Fibroblast of skin of left quadriceps (primary cell): ENCODE results near the gene ARMH3.
"Not testable (repeated sequence)": the region's sequence is repeated elsewhere in the genome, so short reads cannot be mapped to it uniquely, and the experiment has no call there.

Source experiments
- DNase-seq, 2 experiments: peaks; one replicate each; pipeline ENCODE4 v3.0.0-alpha.2; 2013; ENCODE audit warnings: low read depth in 2 of 2

Gene ARMH3, protein sequence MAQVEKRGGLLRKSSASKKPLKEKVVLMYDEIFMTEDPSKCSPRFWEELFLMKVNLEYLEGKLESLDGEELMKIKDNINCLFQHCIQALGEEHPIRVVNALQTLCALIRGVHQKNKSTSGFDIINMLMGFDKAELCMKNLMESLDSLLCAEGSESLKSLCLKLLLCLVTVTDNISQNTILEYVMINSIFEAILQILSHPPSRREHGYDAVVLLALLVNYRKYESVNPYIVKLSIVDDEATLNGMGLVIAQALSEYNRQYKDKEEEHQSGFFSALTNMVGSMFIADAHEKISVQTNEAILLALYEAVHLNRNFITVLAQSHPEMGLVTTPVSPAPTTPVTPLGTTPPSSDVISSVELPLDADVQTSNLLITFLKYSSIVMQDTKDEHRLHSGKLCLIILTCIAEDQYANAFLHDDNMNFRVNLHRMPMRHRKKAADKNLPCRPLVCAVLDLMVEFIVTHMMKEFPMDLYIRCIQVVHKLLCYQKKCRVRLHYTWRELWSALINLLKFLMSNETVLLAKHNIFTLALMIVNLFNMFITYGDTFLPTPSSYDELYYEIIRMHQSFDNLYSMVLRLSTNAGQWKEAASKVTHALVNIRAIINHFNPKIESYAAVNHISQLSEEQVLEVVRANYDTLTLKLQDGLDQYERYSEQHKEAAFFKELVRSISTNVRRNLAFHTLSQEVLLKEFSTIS

DNA sequence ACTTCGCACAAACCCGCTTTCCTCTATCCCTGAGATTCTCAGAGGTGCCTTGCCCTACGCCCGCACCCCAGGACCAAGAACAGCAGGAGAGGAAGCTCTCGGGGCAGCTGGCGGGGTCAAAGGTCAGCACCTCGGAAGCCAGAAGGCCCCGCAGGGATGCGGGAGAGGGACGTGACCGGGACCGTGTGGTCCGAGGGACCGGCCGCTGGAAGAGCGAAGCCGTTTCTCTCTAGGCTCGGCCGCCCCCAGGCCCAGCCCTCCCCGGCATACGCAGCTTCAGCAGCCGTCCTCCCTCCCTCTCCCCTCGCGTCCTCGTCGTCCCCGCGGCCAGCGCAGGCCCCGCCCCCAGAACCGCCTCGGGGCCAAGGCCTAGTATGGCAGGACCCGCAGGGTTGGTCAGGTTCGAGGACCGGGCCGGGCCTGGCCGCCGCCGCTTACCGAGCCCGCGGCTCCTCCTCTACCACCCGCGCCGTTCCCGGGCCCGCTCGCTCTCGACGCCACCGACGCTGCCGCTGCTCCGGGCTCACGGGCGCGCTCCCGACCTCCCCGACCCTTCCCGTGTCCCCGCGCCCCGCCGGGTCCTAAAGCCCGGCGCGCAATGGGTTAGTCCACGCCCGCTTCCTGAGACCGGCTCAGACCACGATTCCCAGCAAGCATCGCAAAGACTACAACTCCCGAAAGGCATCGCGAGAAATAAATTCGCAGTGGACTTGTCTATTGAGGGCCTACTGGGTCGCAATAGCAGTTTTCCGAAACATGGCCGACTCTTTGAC, at the start of gene ARMH3:
ARMH3 (minus strand) TSS at position 527 of the 773 bp plus-strand sequence. CDS start 16,059 bp downstream, outside the sequence.
- peak; percentile 96 for DNase-seq

GRCh38 chr10:102102421-102102820, 46.4 kb upstream of the ARMH3 start:
- DNase-seq = no peak

- DNase-seq = no peak
Observed at GRCh38 chr10:102101152-102101551, 45.2 kb upstream of the ARMH3 start.

- no peak for DNase-seq
Observed at GRCh38 chr10:102096449-102096848, 40.5 kb upstream of the ARMH3 start.

DNA sequence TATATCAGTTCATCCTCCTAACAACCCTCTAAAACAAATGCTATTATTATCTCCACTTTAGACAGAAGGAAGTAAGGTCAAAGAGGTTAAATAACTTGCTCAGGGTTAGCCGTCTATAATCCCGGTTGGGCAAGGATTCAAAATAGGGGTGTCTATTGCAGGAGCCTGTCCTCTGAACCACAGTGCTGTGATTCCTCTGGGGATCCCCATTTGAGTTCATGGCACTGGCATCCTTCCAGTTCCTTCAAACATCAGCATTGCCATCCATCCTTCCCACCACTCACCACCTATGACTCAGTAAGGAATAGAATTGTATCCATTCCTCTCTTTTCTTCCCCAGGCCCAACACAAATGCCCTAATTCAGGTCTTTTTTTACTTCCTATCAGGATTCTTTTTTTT, 34.8 kb upstream of the ARMH3 start:
- no peak for DNase-seq

DNA sequence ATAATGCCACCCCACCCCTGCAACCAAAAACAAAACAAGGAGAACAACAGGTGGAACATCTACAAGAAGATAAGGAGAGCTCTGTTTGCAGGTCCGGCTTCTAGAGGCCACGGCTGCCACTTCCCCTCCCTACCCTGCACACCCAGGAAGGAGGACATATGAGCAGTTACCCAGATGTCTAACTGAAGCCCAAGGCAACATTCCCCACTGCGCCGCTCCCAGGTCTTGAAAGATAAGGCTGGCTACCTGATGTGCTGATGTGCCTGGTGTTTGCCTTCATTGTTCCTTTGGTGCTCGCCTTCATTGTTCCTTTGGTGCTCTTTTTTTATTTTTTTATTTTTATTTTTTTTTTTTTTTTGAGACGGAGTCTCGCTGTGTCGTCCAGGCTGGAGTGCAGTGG, 30.2 kb upstream of the ARMH3 start:
- DNase-seq = no peak

GRCh38 chr10:102085336-102085735, 29.4 kb upstream of the ARMH3 start:
- DNase-seq = no peak

GRCh38 chr10:102083541-102083940, 27.6 kb upstream of the ARMH3 start:
- no peak for DNase-seq

- peak; percentile 38 to 43 for DNase-seq
Observed at GRCh38 chr10:102072673-102073527, 16.9 kb upstream of the ARMH3 start.

DNA sequence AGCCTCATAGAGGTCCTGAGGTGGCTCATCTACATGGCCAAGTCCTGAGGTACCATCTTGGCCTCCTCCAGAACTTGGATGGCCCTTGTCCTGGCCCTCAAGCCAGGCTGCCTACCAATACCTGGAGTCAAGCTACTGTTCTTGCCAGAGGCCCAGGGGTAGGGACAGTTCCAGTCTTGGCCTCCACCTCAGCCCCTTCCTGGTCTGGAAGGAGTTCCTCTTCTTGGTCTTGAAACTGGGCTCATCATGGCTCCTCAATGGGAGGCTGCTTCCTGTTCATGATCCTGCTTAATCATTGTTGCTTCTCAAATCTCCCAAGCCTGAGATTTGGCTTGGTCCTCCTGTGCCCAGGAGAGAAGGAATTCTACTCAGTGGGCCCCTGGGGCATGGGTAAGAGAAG, 13.1 kb upstream of the ARMH3 start:
- DNase-seq = no peak

DNA sequence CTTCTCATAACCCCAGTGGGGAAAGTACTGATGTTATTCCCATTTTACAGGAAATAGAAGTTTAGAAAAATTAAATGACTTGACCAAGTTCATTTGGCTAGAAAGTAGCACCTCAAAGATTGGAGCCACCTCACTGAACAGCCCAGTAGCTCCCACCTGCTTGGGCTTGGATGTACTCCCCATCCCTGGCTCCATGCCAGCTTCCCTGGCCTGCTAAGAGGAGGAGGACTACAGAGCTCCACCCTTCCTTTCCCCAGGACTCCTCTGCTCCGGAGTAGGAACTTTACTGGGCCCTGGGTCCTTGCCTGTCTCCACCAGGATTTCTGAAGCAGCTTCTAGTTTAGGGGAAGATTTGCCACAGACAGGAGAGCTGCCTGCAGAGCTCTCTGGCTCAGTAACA, 12.2 kb upstream of the ARMH3 start:
- DNase-seq = no peak

DNA sequence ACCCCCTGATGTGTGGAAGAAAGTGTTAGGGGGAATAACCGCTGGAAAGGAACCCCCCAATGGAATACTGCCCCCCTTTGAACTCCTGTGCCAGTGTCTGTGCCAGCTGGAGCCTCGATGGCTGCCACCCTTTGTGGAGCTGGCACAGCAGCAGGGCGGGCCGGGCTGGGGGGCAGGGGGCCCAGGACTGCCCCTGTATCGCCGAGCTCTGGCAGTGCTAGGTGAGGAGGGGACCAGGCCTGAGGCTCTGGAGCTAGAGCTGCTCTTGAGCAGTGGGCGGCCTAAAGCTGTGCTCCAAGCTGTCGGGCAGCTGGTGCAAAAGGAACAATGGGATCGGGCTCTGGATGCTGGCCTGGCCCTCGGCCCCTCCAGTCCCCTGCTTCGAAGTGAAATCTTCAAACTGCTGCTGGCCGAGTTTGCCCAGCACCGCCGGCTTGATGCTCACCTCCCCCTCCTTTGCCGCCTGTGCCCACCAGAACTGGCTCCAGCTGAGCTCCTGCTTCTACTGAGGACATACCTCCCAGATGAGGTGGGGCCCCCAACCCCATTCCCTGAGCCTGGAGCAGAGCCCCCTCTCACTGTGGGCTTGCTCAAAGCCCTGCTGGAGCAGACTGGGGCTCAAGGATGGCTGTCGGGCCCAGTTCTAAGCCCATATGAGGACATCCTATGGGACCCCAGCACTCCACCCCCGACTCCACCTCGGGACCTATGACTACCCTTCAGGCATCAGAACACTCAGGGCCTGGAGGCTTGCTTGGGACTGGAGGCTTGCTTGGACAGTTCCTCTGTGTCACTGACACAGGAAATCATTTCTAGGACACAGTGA, 11.3 kb upstream of the ARMH3 start:
- DNase-seq = no peak

- no peak for DNase-seq
Observed at GRCh38 chr10:102066399-102067088, 10.6 kb upstream of the ARMH3 start.

DNA sequence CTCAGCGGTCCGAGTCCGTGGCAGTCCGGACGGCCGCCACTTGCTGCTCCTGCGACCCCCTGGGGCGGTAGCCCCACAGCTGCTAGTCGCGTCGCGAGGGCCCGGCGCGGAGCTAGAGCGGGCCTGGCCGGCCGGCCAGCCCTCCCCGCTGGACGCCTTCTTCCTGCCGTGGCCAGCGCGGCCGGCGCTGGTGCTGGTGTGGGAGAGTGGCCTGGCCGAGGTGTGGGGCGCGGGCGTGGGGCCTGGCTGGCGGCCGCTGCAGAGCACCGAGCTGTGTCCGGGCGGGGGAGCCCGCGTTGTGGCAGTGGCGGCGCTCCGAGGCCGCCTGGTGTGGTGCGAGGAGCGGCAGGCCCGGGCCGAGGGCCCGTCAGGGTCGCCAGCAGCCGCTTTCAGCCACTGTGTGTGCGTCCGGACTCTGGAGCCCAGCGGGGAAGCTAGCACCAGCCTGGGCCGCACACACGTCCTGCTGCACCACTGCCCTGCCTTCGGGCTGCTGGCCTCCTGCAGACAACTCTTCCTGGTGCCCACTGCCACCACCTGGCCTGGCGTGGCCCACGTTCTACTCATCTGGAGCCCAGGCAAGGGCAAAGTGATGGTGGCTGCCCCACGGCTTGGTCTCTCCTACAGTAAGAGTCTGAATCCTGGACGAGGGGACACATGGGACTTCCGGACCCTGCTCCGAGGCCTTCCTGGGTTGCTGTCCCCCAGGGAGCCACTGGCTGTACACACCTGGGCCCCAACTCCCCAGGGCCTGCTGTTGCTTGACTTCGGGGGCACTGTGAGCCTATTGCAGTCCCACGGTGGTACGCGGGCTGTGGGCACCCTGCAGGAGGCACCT, 9.8 kb upstream of the ARMH3 start:
- no peak for DNase-seq

- peak; percentile 62 to 71 for DNase-seq
Observed at GRCh38 chr10:102064868-102065560, 9.0 kb upstream of the ARMH3 start, which contains the start of gene HPS6. Gene HPS6 (plus strand): TSS chr10:102065349. CDS start chr10:102065475, 126 bp downstream.

- DNase-seq = no peak
Observed at GRCh38 chr10:102064503-102064867, 8.5 kb upstream of the ARMH3 start.

DNA sequence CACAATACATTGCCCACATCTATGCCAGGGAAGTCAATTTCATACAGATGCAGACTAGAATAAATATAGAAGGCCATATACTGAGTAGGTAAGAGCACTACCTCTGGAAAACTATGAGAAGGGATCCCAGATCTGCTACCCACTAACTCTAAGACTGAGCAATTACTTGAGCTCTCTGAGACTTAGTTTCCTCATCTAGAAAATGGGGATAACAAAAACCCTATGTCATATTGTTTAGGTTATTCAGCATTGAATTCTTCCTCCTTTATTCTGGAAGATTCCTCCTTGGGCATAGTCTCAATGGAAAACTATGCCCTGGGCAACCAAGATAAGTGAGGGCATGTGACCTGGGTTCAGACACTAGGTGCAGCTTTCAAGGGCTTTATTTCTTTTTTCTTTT, 4.0 kb upstream of the ARMH3 start:
- no peak for DNase-seq

DNA sequence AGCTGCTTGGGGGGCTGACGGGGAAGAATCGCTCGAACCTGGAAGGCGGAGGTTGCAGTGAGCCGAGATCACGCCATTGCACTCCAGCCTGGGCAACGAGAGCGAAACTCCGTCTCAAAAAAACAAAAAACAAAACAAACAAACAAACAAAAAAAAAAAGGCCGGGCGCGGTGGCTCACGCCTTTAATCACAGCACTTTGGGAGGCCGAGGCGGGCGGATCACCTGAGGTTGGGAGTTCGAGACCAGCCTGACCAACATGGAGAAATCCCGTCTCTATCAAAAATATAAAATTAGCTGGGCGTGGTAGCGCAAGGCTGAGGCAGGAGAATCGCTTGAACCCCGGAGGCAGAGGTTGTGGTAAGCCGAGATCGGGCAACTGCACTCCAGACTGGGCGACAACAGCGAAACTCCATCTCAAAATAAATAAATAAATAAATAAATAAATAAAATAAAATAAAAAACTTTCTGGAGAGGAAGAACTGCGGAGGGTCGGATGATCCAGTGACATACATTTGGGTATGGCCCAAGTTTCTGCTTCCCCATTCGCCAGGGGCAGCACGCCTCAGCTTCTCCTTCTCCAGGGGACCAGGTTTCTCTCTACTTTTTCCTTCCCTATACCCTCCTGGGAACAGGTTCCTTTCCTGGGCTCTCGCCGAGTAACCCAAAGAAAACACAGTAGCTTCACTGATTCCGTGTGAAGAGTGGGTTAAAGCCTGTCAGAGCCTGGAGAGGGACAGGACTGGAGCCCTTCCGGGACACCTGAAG, 909 bp downstream of the ARMH3 start:
- DNase-seq = not testable (repeated sequence)
